Measurements from ENCODE around the gene PRDX5.

PRDX5 gene

DNA sequence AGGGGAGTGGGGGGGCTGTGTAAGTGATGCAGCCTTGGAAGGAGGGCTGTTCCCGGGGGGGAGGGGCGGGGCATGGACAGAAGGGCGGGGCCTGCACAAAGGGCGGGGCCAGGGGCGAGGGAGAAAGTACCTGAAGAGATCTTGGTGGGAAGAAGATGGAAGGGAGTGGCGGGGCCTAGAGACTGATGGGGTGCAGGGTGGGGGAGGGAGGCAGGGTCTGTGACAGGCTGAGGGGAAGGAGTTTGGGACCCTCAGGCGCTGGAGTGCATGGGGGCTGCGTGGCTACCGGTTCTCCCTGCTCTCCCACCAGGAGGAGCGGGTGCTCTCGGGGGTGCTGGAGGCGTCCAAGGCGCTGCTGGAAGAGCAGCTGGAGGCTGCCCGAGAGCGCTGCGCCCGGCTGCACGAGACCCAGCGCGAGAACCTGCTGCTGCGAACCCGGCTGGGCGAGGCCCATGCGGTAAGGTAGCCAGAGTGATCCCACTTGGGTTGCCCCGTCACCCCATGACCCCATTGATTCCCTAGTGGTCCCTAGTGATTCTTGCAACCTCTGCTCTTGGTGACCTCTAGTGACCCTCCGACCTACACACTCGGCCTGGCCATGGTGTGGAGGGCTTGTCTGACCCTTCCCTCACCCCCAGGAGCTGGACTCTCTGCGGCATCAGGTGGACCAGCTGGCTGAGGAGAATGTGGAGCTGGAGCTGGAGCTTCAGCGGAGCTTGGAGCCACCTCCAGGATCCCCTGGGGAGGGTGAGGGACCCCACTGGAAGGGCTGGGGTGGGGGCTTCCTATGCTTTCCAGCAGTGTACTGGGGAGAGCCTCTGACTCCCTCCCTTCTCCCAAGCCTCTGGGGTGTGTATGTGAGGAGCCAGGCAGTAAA lies 25.2 kb downstream of the PRDX5 start:
- POLR2A ChIA-PET, result interaction anchor here (0.6 to 6.3 kb wide), 7 partner anchors 11 to 73 kb away, joined by 3 to 46 read pairs (median 3); partner anchors contain the start of genes BAD, GPR137, PRDX5 and TRMT112
- CTCF ChIA-PET, result interaction anchor here (0.9 to 4.3 kb wide), 4 partner anchors 12 to 71 kb away, joined by 3 to 33 read pairs (median 4); partner anchors contain the start of genes PRDX5 and TRMT112
- TF ChIP-seq FOXK2 (IDR thresholded peaks at IDR 0.05) (no peak), L3MBTL2 (conservative IDR thresholded peaks at IDR 0.05) (no peak), LEF1 (IDR thresholded peaks at IDR 0.05; ENCODE audit: borderline replicate concordance) (no peak), CTBP1 (IDR thresholded peaks at IDR 0.05; ENCODE audit: borderline replicate concordance) (no peak), FOXM1 (IDR thresholded peaks at IDR 0.05; ENCODE audit: borderline replicate concordance) (no peak), PKNOX1 (IDR thresholded peaks at IDR 0.05) (no peak), TARDBP (IDR thresholded peaks at IDR 0.05) (no peak), SP1 (IDR thresholded peaks at IDR 0.05) (no peak), FOXA1 (IDR thresholded peaks at IDR 0.05) (no peak), HDGF (IDR thresholded peaks at IDR 0.05; ENCODE audit: borderline replicate concordance) (no peak), SUZ12 (IDR thresholded peaks at IDR 0.05) (no peak)
- no peak for DNase-seq (ENCODE audit: extremely low spot score)

DNA sequence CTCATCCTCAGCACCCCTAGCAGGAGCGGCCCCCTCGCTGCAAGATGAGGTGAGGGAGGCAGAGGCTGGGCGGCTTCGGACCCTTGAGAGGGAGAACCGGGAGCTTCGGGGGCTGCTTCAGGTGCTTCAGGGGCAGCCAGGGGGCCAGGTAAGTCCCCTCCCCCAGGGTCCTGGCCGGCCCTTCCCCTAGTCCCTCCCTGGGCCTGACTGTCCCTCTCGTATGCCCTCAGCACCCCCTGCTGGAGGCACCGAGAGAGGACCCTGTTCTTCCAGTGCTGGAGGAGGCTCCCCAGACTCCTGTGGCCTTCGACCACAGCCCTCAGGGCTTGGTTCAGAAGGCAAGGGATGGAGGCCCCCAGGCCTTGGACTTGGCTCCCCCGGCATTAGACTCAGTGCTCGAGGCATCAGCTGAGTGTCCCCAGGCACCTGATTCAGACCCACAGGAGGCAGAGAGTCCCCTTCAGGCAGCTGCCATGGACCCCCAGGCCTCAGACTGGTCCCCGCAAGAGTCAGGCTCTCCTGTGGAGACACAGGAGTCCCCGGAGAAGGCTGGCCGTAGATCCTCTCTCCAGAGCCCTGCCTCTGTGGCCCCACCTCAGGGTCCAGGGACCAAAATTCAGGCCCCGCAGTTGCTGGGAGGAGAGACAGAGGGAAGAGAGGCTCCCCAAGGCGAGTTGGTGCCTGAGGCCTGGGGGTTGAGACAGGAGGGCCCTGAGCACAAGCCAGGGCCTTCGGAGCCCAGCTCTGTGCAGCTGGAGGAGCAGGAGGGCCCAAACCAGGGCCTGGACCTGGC lies 26.0 kb downstream of the PRDX5 start:
- TF ChIP-seq FOXK2 (IDR thresholded peaks at IDR 0.05) (no peak), SUZ12 (IDR thresholded peaks at IDR 0.05) (no peak), BHLHE40 (IDR thresholded peaks at IDR 0.05; ENCODE audit: borderline replicate concordance) (no peak), PKNOX1 (IDR thresholded peaks at IDR 0.05) (no peak), L3MBTL2 (conservative IDR thresholded peaks at IDR 0.05) (no peak), TARDBP (IDR thresholded peaks at IDR 0.05) (no peak), LEF1 (IDR thresholded peaks at IDR 0.05; ENCODE audit: borderline replicate concordance) (no peak), ELF4 (IDR thresholded peaks at IDR 0.05) (no peak)
- CTCF ChIA-PET, result interaction anchor here (1.2 to 4.3 kb wide), 2 partner anchors 11 to 72 kb away, joined by 3 to 33 read pairs; no protein-coding TSS in a partner anchor
- POLR2A ChIA-PET, result interaction anchor here (6.3 kb wide), 1 partner anchor 26 kb away, joined by 46 read pairs; the partner anchor contains the start of genes PRDX5 and TRMT112
- no peak for DNase-seq (ENCODE audit: extremely low spot score)

GRCh38 chr11:64344787-64345186 lies 26.9 kb downstream of the PRDX5 start:
- DNase-seq (ENCODE audit: extremely low spot score), result no peak
- POLR2A ChIA-PET, result interaction anchor here (1.0 to 6.3 kb wide), 2 partner anchors 27 to 73 kb away, joined by 4 to 46 read pairs; partner anchors contain the start of genes PRDX5 and TRMT112
- TF ChIP-seq ARNT (IDR thresholded peaks at IDR 0.05), result no peak
- no peak for TF ChIP-seq ELF4 (IDR thresholded peaks at IDR 0.05)
- TF ChIP-seq HDGF (IDR thresholded peaks at IDR 0.05; ENCODE audit: borderline replicate concordance), result no peak
- TF ChIP-seq CTBP1 (IDR thresholded peaks at IDR 0.05; ENCODE audit: borderline replicate concordance), result no peak
- TF ChIP-seq SUZ12 (IDR thresholded peaks at IDR 0.05), result no peak
- no peak for TF ChIP-seq SP1 (IDR thresholded peaks at IDR 0.05)
- no peak for TF ChIP-seq LEF1 (IDR thresholded peaks at IDR 0.05; ENCODE audit: borderline replicate concordance)
- no peak for TF ChIP-seq BHLHE40 (IDR thresholded peaks at IDR 0.05; ENCODE audit: borderline replicate concordance)
- TF ChIP-seq NFRKB (IDR thresholded peaks at IDR 0.05), result no peak
- CTCF ChIA-PET, result interaction anchor here (0.6 to 1.9 kb wide), 5 partner anchors 12 to 73 kb away, joined by 3 to 5 read pairs (median 3); partner anchors contain the start of genes PRDX5 and TRMT112

- no peak for TF ChIP-seq LEF1 (IDR thresholded peaks at IDR 0.05; ENCODE audit: borderline replicate concordance)
- TF ChIP-seq SUZ12 (IDR thresholded peaks at IDR 0.05), result no peak
- TF ChIP-seq TARDBP (IDR thresholded peaks at IDR 0.05), result no peak
- TF ChIP-seq ZNF384 (IDR thresholded peaks at IDR 0.05), result no peak
- TF ChIP-seq ELF4 (IDR thresholded peaks at IDR 0.05), result no peak
- no peak for DNase-seq (ENCODE audit: extremely low spot score)
- ChIA-PET POLR2A (no interaction called here), CTCF (interaction anchor here (1.7 kb wide), 1 partner anchor 15 kb away, joined by 6 read pairs; no protein-coding TSS in a partner anchor)
Observed at GRCh38 chr11:64347193-64347867, 29.4 kb downstream of the PRDX5 start.

DNA sequence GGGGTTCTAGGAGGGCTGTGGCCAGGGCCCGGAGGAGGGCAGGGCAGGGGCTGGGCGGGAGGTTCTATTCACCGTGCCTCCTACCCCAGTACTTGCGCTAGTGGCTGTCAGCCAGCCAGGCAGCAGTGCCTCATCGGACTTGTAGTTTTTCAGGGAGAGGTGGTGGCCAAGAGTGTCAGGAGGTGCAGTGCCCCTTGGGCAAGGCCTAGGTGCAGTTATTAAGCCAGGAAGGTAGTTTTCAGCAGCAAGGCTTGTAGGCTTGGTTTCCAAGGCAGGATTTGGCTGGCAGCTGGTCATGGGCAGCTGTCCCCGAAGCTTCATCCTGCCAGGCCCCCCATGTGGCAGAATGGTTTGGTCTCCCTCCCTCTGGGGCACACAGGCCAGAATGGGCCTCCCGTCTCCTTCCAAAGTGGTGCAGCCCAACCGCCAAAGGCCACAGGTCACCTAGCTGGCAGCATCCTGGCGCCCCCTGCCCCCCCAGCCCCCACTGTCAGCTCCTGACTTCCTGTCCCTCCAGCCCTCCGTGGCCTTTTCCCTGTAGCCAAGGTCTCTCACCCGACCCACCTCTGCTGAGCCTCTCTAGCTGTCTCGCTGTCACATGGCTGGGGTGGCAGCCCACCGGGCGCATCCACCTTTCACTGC lies 30.6 kb downstream of the PRDX5 start:
- ChIA-PET CTCF (interaction anchor here (1.6 to 1.7 kb wide), 2 partner anchors 17 to 43 kb away, joined by 3 to 6 read pairs; partner anchors contain the start of gene ESRRA), POLR2A (interaction anchor here (0.7 to 2.2 kb wide), 3 partner anchors 31 to 77 kb away, joined by 3 to 7 read pairs (median 4); partner anchors contain the start of genes PRDX5 and TRMT112)
- no peak for DNase-seq (ENCODE audit: extremely low spot score)
- TF ChIP-seq FOXK2 (IDR thresholded peaks at IDR 0.05), result no peak

DNA sequence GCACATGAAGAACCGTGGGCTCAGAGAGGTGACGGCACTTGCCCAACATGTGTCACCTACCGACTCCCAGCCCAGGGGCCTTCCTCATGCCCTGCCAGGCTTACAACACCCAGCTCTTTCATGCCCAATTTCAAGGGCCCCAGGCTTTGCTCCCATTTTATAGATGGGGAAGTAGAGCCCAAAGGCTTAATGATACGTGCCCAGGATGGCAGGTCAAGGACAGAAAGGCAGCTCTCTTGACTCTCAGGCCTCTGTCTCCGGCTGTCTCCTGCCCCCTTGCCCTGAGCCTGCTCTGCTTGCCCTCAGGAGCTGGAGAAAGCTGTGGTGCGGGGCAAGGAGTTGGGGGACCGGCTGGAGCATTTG lies 31.1 kb downstream of the PRDX5 start:
- no peak for DNase-seq (ENCODE audit: extremely low spot score)
- no peak for TF ChIP-seq FOXK2 (IDR thresholded peaks at IDR 0.05)
- CTCF ChIA-PET, result interaction anchor here (1.0 to 1.6 kb wide), 2 partner anchors 31 to 44 kb away, joined by 3 to 5 read pairs; partner anchors contain the start of genes ESRRA, PRDX5 and TRMT112
- POLR2A ChIA-PET, result interaction anchor here (0.7 to 2.2 kb wide), 4 partner anchors 32 to 77 kb away, joined by 3 to 7 read pairs (median 4); partner anchors contain the start of genes PRDX5 and TRMT112

Measured in HEK293T (cell line).